ENCODE data around the gene FOXP3.

DNA sequence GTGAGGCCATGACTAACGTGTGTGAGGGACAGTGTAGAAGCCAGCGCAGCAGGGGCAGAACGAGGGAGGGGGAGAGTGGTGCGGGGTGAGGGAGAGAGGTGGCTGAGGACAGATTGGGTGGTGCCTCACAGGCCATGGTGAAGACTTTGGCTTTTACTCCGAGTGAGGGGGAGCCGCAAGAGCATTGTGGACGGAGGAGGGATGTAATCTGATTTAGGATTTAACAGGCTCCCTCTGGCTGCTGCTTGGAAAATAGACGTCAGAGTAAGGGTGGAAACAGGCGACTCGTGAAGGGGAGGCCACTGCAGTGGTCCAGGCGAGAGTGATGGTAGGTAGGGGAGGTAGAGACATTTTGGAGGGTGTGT is 18.1 kb upstream of the FOXP3 start:
- no peak for TF ChIP-seq REST (IDR thresholded peaks at IDR 0.05; ENCODE audit: low read depth)
- no peak for TF ChIP-seq MAX (IDR thresholded peaks at IDR 0.05)
- no peak for TF ChIP-seq TCF12 (IDR thresholded peaks at IDR 0.05; ENCODE audit: low read depth)
- TF ChIP-seq YY1 (IDR thresholded peaks at IDR 0.05; ENCODE audit: low read depth), result no peak
- TF ChIP-seq EGR1 (IDR thresholded peaks at IDR 0.05), result no peak

All from Ishikawa (cell line).